HG02678 (cell line): ENCODE results near the gene SLC15A1.
"Not testable (repeated sequence)": the region's sequence is repeated elsewhere in the genome, so short reads cannot be mapped to it uniquely, and the experiment has no call there.

Source experiments
- ATAC-seq: cut with Tn5 transposase; IDR thresholded peaks from one replicate; pipeline ENCODE4 v1.9.1; 2021; ENCODE audit warnings: mild to moderate bottlenecking, moderate library complexity; ENCODE audit not compliant: unreplicated experiment

The SLC15A1 gene

GRCh38 chr13:98754468-98754867 lies 2.0 kb upstream of the SLC15A1 start:
- not testable (repeated sequence) for ATAC-seq

DNA sequence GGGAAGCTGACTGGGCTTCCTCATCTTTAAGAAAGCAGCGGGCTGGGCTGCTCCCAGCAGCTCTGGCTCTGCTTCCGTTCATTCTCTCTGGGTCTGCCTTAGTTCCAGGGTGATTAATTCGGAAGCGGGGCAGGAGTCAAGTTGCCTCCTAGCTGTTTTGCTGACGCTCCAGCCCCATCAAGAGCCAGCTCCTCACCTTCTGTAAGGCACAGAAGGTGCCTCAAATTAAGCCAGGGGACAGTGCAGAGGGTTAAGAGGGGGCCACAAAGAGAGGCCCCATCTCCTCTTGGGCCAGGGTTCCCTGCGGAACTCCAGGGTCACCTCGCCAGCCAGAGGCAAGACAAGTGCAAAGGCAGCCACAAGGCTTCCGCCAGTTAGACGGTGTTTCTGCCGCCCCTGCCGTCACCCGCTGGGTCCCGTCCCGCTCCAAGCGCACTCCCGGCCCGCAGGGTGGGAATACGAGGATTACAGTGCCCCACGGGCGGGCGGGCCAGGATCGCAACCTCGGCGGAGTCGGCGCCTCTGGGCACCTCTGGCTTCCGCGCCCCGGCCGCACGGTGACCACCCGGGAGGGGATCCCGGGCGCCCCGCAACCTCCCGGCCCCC lies 508 bp downstream of the SLC15A1 start:
- ATAC-seq: no peak

GRCh38 chr13:98751367-98751782 lies 1.1 kb downstream of the SLC15A1 start:
- ATAC-seq: no peak

GRCh38 chr13:98749501-98749900 lies 3.0 kb downstream of the SLC15A1 start:
- no peak for ATAC-seq

GRCh38 chr13:98746968-98747367 lies 5.5 kb downstream of the SLC15A1 start:
- no peak for ATAC-seq

- ATAC-seq: no peak
These were observed 9.1 kb downstream of the SLC15A1 start for GRCh38 chr13:98743377-98743776.

GRCh38 chr13:98742961-98743360 lies 9.5 kb downstream of the SLC15A1 start:
- no peak for ATAC-seq

GRCh38 chr13:98741741-98742435 lies 10.6 kb downstream of the SLC15A1 start:
- ATAC-seq: no peak

DNA sequence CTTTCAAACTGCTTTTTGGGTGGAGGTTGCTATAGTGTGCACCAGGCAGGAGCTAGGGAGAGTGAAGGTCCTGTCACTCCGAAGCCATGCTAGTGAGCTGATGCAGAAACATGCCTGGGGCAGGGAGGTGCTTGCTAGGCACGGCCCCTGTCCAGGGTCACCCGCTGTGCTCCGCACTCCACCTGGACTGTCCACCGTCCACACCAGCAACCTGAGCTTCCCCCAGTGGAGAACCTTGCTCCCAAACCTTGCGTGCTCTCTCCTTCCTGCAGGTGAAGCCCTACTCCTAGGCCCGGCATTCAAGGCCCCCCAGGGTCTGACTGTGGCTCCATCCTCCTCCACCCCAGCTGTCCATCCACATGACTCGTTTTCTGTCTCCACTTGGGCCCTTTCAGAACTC lies 12.3 kb downstream of the SLC15A1 start:
- ATAC-seq: no peak

DNA sequence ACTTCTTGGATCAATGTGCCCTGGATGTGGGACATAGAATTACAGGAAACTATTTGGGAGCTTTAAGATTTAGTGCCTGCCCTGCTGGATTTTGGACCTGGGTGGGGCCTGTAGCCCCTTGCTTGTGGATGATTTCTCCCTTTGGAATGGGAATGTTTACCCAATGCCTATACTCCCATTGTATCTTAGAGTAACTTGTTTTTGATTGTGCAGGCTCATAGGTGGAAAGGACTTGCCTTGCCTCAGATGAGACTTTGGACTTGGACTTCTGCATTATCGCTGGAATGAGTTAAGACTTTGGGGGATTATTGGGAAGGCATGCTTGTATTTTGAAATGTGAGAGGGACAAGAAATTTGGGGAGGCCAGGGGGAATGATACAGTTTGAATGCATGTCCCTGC lies 13.5 kb downstream of the SLC15A1 start:
- ATAC-seq: no peak

DNA sequence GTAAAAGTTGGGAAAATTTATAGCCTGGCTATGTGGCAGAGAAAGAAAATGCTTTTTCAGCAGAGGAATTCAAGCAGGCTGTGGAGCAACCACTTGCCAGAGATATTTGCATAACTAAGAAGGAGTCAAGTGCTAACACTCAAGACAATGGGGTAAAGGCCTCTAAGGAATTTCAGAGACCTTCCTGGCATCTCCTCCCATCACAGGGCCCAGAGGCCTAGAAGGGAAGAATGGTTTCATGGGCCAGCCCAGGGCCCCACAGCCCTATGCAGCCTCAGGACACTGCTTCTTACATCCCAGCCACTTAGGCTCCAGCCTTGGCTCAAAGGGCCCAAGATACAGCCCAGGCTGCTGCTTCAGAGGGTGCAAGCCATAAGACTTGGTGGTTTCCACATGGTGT lies 14.3 kb downstream of the SLC15A1 start:
- no peak for ATAC-seq

GRCh38 chr13:98731925-98732324 lies 20.5 kb downstream of the SLC15A1 start:
- ATAC-seq: no peak

GRCh38 chr13:98731038-98731437 lies 21.4 kb downstream of the SLC15A1 start:
- ATAC-seq: no peak

GRCh38 chr13:98730441-98730840 lies 22.0 kb downstream of the SLC15A1 start:
- no peak for ATAC-seq

- no peak for ATAC-seq
These were observed 22.8 kb downstream of the SLC15A1 start for GRCh38 chr13:98729658-98730057.

DNA sequence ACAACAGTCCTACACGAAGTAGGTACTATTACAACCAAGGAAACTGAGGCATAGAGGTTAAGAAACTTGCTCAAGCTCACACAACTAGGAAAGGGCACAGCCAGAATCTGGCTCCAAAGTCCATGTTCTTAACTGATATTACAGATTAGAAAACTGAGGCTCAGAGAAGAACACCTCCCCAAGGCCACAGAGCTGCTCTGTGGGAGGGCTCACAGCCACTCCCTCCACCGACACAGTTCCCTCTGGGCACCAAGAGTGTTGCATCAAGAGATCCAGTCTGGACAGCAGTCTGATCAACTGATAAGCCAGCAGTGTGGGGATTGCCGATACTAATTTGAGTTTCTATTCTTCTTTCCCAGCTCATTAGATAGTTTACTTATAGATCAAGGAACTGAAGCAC lies 29.5 kb downstream of the SLC15A1 start:
- no peak for ATAC-seq

GRCh38 chr13:98721825-98722510 lies 30.5 kb downstream of the SLC15A1 start:
- no peak for ATAC-seq

DNA sequence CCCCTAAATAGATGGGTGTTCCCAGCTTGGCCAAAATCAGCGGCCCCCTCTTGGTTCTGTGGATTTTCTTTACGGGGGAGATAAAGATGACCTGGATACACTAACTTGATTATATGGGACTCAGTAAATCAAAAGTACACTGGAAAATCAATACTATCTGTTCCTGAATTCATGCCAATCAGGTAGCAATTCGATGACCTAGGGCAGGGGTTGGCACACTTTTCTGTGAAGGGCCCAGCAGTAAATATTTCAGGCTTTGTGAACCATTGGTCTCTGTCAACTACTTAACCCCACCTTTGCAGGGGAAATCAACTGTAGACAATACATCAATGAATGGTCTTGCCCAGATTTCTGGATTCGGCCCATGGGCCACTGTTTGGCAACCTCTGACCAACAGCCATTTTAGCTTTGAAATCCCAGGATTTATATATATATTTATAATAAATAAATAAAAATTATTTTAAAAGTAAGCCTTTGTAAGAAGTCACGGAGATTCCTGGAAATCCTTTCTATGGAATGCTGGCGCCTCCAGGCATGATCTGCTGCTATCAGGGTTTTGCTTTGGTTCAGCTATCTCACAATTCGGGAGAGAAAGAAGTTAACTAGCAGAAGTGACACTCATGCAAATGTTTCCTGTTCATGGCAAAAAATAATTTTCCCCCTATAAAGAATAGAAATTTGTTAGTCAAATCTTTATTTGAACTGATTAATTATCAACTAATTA lies 32.8 kb downstream of the SLC15A1 start:
- no peak for ATAC-seq

DNA sequence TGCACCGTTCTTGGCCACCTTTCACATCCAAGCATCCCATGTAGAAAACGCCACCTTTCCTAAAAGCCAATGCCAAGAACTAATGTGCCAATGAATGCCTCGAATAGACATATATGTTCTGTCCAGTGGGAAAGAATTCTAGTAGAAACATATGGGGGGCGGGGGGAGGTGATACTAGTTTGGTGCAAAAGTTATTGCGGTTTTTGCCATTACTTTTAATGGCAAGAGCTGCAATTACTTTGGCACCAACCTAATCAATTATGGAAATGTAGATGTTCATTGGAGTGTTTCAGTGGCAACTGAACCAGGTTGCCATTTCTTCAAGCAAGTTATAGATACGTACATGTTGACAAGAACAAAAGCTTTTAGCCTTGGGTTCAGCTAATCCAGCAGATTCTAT lies 34.6 kb downstream of the SLC15A1 start:
- ATAC-seq: no peak

- no peak for ATAC-seq
These were observed 35.2 kb downstream of the SLC15A1 start for GRCh38 chr13:98717256-98717655.

GRCh38 chr13:98710521-98710920 lies 42.0 kb downstream of the SLC15A1 start:
- ATAC-seq: no peak
